Hindlimb muscle (tissue), 1 donor: Measurements from ENCODE around the gene B4GALNT2. TPM values are rescaled to one million over a fixed set of nuclear protein-coding genes. Genes with fewer than 3 reads are reported as not detected.
"Not testable (repeated sequence)": the region's sequence is repeated elsewhere in the genome, so short reads cannot be mapped to it uniquely, and the experiment has no call there.

Source experiments
- DNase-seq: peaks from one replicate; pipeline ENCODE4 v3.0.0-alpha.2; 2013
- polyA plus RNA-seq: library from polyadenylated mRNA; unstranded; fragments of 120-200 nt; gene quantifications from one replicate; pipeline ENCODE4 v1.2.1, GENCODE V29; 2013; ENCODE audit not compliant: insufficient read length

Gene B4GALNT2
- polyA plus RNA-seq, 1 donor = 0.14 TPM

GRCh38 chr17:49183341-49183740 lies 50.8 kb downstream of the B4GALNT2 start:
- DNase-seq = no peak

DNA sequence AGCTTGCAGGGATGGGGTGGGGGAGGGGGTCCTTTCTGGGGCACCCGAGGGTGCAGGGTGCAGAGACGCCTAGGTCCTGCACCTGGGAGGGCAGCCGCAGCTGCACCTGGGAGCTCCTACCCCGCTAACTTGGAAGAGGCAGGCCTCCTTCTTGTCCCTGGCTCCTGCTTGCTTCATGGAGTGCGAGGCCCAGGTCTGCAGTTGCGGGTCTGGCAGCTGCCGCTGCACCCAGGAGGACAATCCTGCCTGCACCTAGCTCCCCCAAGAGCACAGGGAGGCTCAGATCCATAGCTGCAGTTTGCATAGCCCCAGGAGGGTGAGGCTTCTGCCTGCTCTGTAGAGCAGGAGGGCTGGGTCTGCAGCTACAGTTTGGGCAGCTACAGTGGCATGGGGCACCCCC lies 51.2 kb downstream of the B4GALNT2 start:
- no peak for DNase-seq

- not testable (repeated sequence) for DNase-seq
These were observed 52.0 kb downstream of the B4GALNT2 start for GRCh38 chr17:49184522-49184921.

- DNase-seq = not testable (repeated sequence)
These were observed 52.8 kb downstream of the B4GALNT2 start for GRCh38 chr17:49185381-49185780.

- DNase-seq = no peak
These were observed 54.7 kb downstream of the B4GALNT2 start for GRCh38 chr17:49187301-49187700.

GRCh38 chr17:49190932-49191331 lies 58.4 kb downstream of the B4GALNT2 start:
- no peak for DNase-seq

GRCh38 chr17:49191409-49191916 lies 58.9 kb downstream of the B4GALNT2 start:
- no peak for DNase-seq

DNA sequence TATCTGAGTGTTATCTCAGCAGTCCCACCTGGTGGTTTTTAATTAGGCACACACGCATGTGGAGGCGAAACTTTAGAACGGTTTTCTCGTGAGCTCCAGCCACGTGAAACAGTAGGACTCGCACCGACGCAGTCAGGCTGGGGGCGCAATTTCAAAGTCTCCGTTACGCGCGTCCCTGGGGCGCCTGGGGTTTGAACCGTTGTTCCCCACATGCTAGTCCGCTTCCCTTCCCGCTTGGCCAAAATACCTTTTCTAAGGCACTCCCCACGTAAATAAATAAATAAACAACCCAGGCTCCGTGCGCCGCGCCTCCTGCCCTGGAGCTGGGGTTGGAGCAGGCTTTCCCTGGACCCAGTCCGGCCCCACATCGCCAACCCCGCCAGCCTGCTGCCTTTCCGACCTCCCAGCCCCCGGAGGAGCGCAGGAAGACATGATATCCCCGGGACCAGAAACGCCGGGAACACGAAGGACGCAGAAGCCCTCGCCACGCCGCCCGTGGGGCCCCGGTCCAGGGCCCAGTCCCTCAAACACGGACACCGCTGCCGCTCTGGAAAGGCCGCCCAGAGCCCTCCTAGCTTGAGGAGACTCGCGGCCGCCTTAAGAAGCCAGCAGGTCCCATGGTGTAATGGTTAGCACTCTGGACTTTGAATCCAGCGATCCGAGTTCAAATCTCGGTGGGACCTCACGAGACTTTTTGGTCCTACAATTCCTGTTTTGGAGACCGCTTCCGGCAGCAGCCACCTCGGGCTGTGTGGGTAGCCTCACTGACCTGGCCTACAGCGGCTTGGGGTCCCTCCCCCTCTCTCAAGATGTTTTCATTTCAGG lies 59.6 kb downstream of the B4GALNT2 start:
- peak; percentile 92 for DNase-seq

DNA sequence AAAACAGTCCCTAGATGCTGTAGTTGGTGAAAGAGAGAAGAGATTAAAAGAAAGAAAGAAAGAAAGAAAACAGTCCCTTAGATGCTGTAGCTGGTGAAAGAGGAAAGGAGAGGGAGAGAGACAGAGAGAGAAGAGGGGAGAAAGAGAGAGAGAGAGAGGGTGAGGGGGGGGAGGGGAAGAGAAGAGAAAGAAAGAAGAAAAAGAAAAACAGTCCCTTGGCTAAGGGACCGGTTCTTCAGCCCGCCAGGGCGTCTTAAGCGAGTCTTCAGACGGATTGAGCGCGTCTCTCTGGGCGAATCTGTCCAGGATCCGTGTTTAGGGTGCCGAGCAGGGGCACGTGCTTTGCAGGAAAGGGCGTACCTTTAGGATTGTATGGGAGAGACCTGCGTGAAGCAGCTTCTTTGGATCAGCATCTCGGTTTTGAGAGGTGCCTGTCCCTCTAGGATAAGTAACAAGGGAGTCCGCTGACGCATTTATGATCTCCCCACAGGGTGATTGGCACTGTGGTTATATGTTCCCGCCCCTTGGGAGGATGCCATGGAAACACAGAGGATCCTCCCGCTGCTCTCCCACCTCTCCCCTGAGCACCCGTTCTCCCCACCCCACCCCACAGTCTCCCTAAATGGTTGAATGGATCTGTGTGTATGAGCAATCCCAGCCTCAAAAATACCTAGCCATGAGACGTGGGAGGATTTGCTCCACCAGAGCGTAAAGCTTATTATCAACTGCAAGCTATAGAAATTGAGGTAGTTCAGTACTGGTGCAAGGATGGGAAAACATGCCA lies 61.1 kb downstream of the B4GALNT2 start:
- DNase-seq = peak; percentile 28

GRCh38 chr17:49194297-49194607 lies 61.7 kb downstream of the B4GALNT2 start:
- DNase-seq = no peak

DNA sequence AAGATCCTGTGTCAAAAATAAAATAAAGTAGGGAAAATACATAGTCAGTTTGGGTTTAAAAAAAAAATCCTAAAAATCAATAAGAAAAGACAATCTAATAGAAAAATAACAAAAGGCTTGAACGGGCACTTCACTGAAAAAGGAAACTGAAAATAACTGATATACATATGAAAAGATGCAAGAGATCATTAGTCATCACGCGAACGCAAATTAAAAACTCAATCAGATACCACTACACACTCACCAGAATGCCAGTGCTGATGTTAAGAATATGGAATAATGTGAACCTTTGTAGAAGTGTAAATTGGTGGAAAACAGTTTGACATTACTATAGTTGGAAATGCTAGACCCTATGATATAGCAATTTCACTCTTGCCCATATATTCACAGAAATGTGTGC lies 63.2 kb downstream of the B4GALNT2 start:
- DNase-seq = no peak

- no peak for DNase-seq
These were observed 64.0 kb downstream of the B4GALNT2 start for GRCh38 chr17:49196520-49196919.

GRCh38 chr17:49197346-49197998 lies 64.9 kb downstream of the B4GALNT2 start:
- DNase-seq = no peak

GRCh38 chr17:49198211-49198610 lies 65.6 kb downstream of the B4GALNT2 start:
- no peak for DNase-seq

- DNase-seq = no peak
These were observed 68.0 kb downstream of the B4GALNT2 start for GRCh38 chr17:49200423-49201083.

DNA sequence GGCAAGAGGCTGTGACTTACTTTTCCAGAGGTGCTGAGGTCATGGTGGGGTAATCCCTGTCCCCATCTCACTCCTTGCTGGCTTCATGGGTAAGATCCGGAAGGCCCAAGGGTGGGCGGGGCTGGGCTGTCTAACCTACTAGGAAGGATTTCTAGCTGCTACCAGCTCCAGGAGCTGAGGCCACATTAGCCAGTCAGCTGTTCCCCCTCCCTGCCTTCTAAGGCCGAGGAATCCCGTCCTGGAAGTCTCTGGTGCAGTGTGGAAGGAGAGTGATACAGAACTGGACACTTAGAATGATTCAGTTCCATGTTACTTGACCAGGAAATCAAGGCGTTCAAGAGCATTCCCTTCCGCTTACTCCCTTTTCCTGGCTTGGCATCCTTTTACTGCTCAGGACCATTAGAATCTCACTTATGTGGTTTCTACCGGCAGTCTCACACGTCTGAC lies 68.9 kb downstream of the B4GALNT2 start:
- DNase-seq = no peak

GRCh38 chr17:49203796-49204195 lies 71.2 kb downstream of the B4GALNT2 start:
- no peak for DNase-seq

DNA sequence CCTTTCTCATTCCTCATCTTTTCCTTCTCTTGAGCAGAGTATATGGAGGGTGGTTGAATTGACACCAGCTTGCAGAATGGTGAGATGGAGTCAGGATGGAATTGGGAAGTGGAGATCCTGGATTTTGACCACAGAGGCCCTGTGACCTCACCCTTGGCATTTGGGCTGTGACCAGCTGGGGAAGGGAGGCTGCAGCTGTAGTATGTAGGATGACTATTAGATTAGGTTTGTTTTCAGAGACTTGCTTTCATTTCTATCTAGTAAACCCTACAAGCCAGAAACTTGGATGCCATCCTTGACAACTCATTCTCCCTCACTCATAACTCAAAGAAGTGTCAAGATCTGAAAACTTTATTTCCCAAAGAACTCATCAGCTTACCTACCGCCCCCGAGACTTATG lies 71.9 kb downstream of the B4GALNT2 start:
- no peak for DNase-seq

DNA sequence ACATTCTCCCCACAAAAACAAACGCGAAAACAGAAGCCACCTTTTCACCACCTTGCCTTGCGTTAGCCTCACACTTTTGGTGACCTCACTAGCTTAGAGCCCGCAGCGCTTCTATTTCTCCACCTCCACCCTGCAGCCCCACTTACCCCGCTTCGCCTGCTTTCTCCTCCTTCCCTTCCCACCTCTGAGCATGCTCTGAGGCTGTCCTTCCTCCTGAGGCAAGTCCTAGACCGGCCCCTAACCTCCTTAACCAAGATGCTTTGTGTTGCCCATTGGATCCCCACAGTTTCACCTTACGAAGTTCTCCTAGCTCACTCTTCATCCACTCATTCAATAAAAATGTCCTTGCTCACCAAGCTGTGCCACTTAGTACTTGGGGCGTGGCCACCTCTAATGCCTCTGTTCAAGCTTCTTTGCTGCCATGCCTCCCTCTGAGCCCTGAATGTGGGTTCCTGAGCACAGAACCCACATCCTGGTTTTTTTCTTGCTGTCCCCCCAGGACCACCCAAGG lies 76.5 kb downstream of the B4GALNT2 start:
- no peak for DNase-seq

DNA sequence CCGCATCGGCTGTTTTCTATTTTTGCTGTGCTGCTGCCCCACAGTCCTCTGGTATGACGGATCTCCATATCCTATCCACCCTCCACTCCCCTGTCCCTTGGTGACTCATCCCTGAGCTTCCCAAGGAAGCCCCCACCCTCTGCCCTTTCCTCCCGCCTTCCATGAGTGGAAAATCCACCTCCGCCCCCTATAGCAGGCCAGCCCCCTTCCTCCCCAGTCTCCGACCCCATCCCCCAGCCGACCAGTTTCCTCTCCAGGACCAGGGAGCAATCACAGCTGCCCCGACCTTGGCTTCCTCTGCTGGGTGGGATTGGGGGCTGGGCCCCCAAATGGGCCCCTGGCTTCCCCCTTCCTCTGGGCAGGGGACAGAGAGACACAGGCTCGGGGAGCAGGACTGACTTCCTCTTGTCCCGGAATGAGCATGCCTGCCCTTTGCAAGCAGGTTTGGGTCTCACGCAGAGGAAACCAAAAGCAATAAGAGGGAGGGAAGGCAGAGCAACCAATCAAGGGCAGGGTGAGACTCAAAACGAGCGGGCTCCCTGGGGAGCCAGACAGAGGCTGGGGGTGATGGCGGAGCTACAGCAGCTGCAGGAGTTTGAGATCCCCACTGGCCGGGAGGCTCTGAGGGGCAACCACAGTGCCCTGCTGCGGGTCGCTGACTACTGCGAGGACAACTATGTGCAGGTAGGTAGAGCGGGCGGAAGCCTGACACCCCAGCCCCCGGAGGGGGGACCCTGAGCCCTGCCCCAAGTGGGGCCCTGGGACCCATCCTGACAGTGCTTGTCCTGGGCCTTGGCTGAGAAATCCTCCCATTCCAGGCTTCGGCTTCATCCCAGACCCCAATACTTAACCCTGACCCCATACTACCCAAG lies 77.8 kb downstream of the B4GALNT2 start, which contains the start of the genes ABI3 and GNGT2:
Gene ABI3, plus strand, starts transcription at position 550 of the 872 bp plus-strand sequence. Its CDS starts 18 bp downstream, at position 568.
Gene GNGT2, minus strand, starts transcription at position 417 of the 872 bp plus-strand sequence. CDS start 3,152 bp downstream, outside the sequence.
- DNase-seq = peak; percentile 32

GRCh38 chr17:49213399-49213798 lies 80.8 kb downstream of the B4GALNT2 start:
- no peak for DNase-seq
